ENCODE results near the gene CCDC27.

The CCDC27 gene

GRCh38 chr1:3735688-3736087 is 16.6 kb upstream of the CCDC27 start:
- Histone ChIP-seq H3K36me3 (ENCODE audit: control insufficient read depth in 5 of 5, insufficient read depth in 5 of 5, low read length in 5 of 5) (peaks cover 0 to 60% (median 40%) of the 10 kb centered on the region in 5 donors), H3K27me3 (ENCODE audit: control insufficient read depth in 5 of 5, insufficient read depth in 4 of 5, low read length in 5 of 5) (peaks cover 4 to 33% (median 20%) of the 10 kb centered on the region in 5 donors), H3K9me3 (ENCODE audit: control insufficient read depth in 5 of 5, low read length in 5 of 5) (no peaks in the 10 kb centered on the region), H3K27ac (ENCODE audit: low read depth, low read length) (no peak overlapping the region), H3K4me1 (ENCODE audit: control insufficient read depth in 5 of 5, insufficient read depth in 5 of 5, low read length in 5 of 5) (peaks cover 0 to 21% (median 6%) of the 10 kb centered on the region in 5 donors), H3K4me3 (ENCODE audit: low read depth in 1 of 5, low read length in 5 of 5) (no peak overlapping the region), H3K9ac (ENCODE audit: low read length in 5 of 5) (no peak overlapping the region)

- Histone ChIP-seq H3K4me1 (ENCODE audit: control insufficient read depth in 5 of 5, insufficient read depth in 5 of 5, low read length in 5 of 5) (peaks cover 0 to 21% (median 6%) of the 10 kb centered on the region in 5 donors), H3K27ac (ENCODE audit: low read depth, low read length) (no peak overlapping the region), H3K27me3 (ENCODE audit: control insufficient read depth in 5 of 5, insufficient read depth in 4 of 5, low read length in 5 of 5) (peaks cover 4 to 29% (median 17%) of the 10 kb centered on the region in 5 donors), H3K9ac (ENCODE audit: low read length in 5 of 5) (no peak overlapping the region), H3K9me3 (ENCODE audit: control insufficient read depth in 5 of 5, low read length in 5 of 5) (no peaks in the 10 kb centered on the region), H3K4me3 (ENCODE audit: low read depth in 1 of 5, low read length in 5 of 5) (no peak overlapping the region), H3K36me3 (ENCODE audit: control insufficient read depth in 5 of 5, insufficient read depth in 5 of 5, low read length in 5 of 5) (peaks cover 0 to 65% (median 44%) of the 10 kb centered on the region in 5 donors)
Measured at GRCh38 chr1:3736131-3736561, 16.1 kb upstream of the CCDC27 start.

- no peak overlapping the region for H3K27ac ChIP-seq (ENCODE audit: low read depth, low read length)
- no peak overlapping the region for H3K4me3 ChIP-seq (ENCODE audit: low read depth in 1 of 5, low read length in 5 of 5)
- no peaks in the 10 kb centered on the region for H3K9me3 ChIP-seq (ENCODE audit: control insufficient read depth in 5 of 5, low read length in 5 of 5)
- peaks cover 0 to 71% (median 49%) of the 10 kb centered on the region in 5 donors for H3K36me3 ChIP-seq (ENCODE audit: control insufficient read depth in 5 of 5, insufficient read depth in 5 of 5, low read length in 5 of 5)
- H3K27me3 ChIP-seq (ENCODE audit: control insufficient read depth in 5 of 5, insufficient read depth in 4 of 5, low read length in 5 of 5) = peaks cover 4 to 25% (median 15%) of the 10 kb centered on the region in 5 donors
- H3K9ac ChIP-seq (ENCODE audit: low read length in 5 of 5) = no peak overlapping the region
- H3K4me1 ChIP-seq (ENCODE audit: control insufficient read depth in 5 of 5, insufficient read depth in 5 of 5, low read length in 5 of 5) = peaks cover 0 to 16% (median 6%) of the 10 kb centered on the region in 5 donors
Measured at GRCh38 chr1:3736708-3737107, 15.5 kb upstream of the CCDC27 start.

- H3K27ac ChIP-seq (ENCODE audit: low read depth, low read length) = no peak overlapping the region
- H3K9me3 ChIP-seq (ENCODE audit: control insufficient read depth in 5 of 5, low read length in 5 of 5) = no peaks in the 10 kb centered on the region
- no peak overlapping the region for H3K4me3 ChIP-seq (ENCODE audit: low read depth in 1 of 5, low read length in 5 of 5)
- H3K9ac ChIP-seq (ENCODE audit: low read length in 5 of 5) = no peak overlapping the region
- peaks cover 0 to 6% (median 0%) of the 10 kb centered on the region in 5 donors for H3K27me3 ChIP-seq (ENCODE audit: control insufficient read depth in 5 of 5, insufficient read depth in 4 of 5, low read length in 5 of 5)
- H3K4me1 ChIP-seq (ENCODE audit: control insufficient read depth in 5 of 5, insufficient read depth in 5 of 5, low read length in 5 of 5) = peaks cover 0 to 5% (median 0%) of the 10 kb centered on the region in 5 donors
- peaks cover 0 to 86% (median 64%) of the 10 kb centered on the region in 5 donors for H3K36me3 ChIP-seq (ENCODE audit: control insufficient read depth in 5 of 5, insufficient read depth in 5 of 5, low read length in 5 of 5)
Measured at GRCh38 chr1:3738943-3739342, 13.3 kb upstream of the CCDC27 start.

GRCh38 chr1:3740042-3740441 is 12.2 kb upstream of the CCDC27 start:
- H3K36me3 ChIP-seq (ENCODE audit: control insufficient read depth in 5 of 5, insufficient read depth in 5 of 5, low read length in 5 of 5) = peaks cover 0 to 78% (median 64%) of the 10 kb centered on the region in 5 donors
- H3K27me3 ChIP-seq (ENCODE audit: control insufficient read depth in 5 of 5, insufficient read depth in 4 of 5, low read length in 5 of 5) = no peaks in the 10 kb centered on the region
- H3K27ac ChIP-seq (ENCODE audit: low read depth, low read length) = no peak overlapping the region
- H3K4me3 ChIP-seq (ENCODE audit: low read depth in 1 of 5, low read length in 5 of 5) = no peak overlapping the region
- peaks cover 0 to 8% (median 4%) of the 10 kb centered on the region in 5 donors for H3K4me1 ChIP-seq (ENCODE audit: control insufficient read depth in 5 of 5, insufficient read depth in 5 of 5, low read length in 5 of 5)
- H3K9me3 ChIP-seq (ENCODE audit: control insufficient read depth in 5 of 5, low read length in 5 of 5) = no peaks in the 10 kb centered on the region
- H3K9ac ChIP-seq (ENCODE audit: low read length in 5 of 5) = no peak overlapping the region

- no peaks in the 10 kb centered on the region for H3K27me3 ChIP-seq (ENCODE audit: control insufficient read depth in 5 of 5, insufficient read depth in 4 of 5, low read length in 5 of 5)
- no peak overlapping the region for H3K27ac ChIP-seq (ENCODE audit: low read depth, low read length)
- peaks cover 0 to 72% (median 64%) of the 10 kb centered on the region in 5 donors for H3K36me3 ChIP-seq (ENCODE audit: control insufficient read depth in 5 of 5, insufficient read depth in 5 of 5, low read length in 5 of 5)
- peaks cover 0 to 15% (median 9%) of the 10 kb centered on the region in 5 donors for H3K4me1 ChIP-seq (ENCODE audit: control insufficient read depth in 5 of 5, insufficient read depth in 5 of 5, low read length in 5 of 5)
- H3K9me3 ChIP-seq (ENCODE audit: control insufficient read depth in 5 of 5, low read length in 5 of 5) = no peaks in the 10 kb centered on the region
- H3K4me3 ChIP-seq (ENCODE audit: low read depth in 1 of 5, low read length in 5 of 5) = no peak overlapping the region
- H3K9ac ChIP-seq (ENCODE audit: low read length in 5 of 5) = no peak overlapping the region
Measured at GRCh38 chr1:3740752-3741151, 11.5 kb upstream of the CCDC27 start.

GRCh38 chr1:3741566-3742438 is 10.4 kb upstream of the CCDC27 start:
- Histone ChIP-seq H3K27ac (ENCODE audit: low read depth, low read length) (no peak overlapping the region), H3K9ac (ENCODE audit: low read length in 5 of 5) (no peak overlapping the region), H3K27me3 (ENCODE audit: control insufficient read depth in 5 of 5, insufficient read depth in 4 of 5, low read length in 5 of 5) (no peaks in the 10 kb centered on the region), H3K4me3 (ENCODE audit: low read depth in 1 of 5, low read length in 5 of 5) (no peak overlapping the region), H3K36me3 (ENCODE audit: control insufficient read depth in 5 of 5, insufficient read depth in 5 of 5, low read length in 5 of 5) (peaks cover 0 to 63% (median 53%) of the 10 kb centered on the region in 5 donors), H3K9me3 (ENCODE audit: control insufficient read depth in 5 of 5, low read length in 5 of 5) (no peaks in the 10 kb centered on the region), H3K4me1 (ENCODE audit: control insufficient read depth in 5 of 5, insufficient read depth in 5 of 5, low read length in 5 of 5) (peaks cover 0 to 26% (median 19%) of the 10 kb centered on the region in 5 donors)

GRCh38 chr1:3742439-3743298 is 9.6 kb upstream of the CCDC27 start:
- no peaks in the 10 kb centered on the region for H3K27me3 ChIP-seq (ENCODE audit: control insufficient read depth in 5 of 5, insufficient read depth in 4 of 5, low read length in 5 of 5)
- no peak overlapping the region for H3K27ac ChIP-seq (ENCODE audit: low read depth, low read length)
- H3K36me3 ChIP-seq (ENCODE audit: control insufficient read depth in 5 of 5, insufficient read depth in 5 of 5, low read length in 5 of 5) = peaks cover 0 to 56% (median 46%) of the 10 kb centered on the region in 5 donors
- H3K4me1 ChIP-seq (ENCODE audit: control insufficient read depth in 5 of 5, insufficient read depth in 5 of 5, low read length in 5 of 5) = peaks cover 0 to 31% (median 24%) of the 10 kb centered on the region in 5 donors
- H3K9ac ChIP-seq (ENCODE audit: low read length in 5 of 5) = no peak overlapping the region
- H3K4me3 ChIP-seq (ENCODE audit: low read depth in 1 of 5, low read length in 5 of 5) = no peak overlapping the region
- H3K9me3 ChIP-seq (ENCODE audit: control insufficient read depth in 5 of 5, low read length in 5 of 5) = no peaks in the 10 kb centered on the region

GRCh38 chr1:3743421-3743820 is 8.8 kb upstream of the CCDC27 start:
- Histone ChIP-seq H3K36me3 (ENCODE audit: control insufficient read depth in 5 of 5, insufficient read depth in 5 of 5, low read length in 5 of 5) (peaks cover 0 to 48% (median 38%) of the 10 kb centered on the region in 5 donors), H3K9ac (ENCODE audit: low read length in 5 of 5) (no peak overlapping the region), H3K4me3 (ENCODE audit: low read depth in 1 of 5, low read length in 5 of 5) (no peak overlapping the region), H3K9me3 (ENCODE audit: control insufficient read depth in 5 of 5, low read length in 5 of 5) (no peaks in the 10 kb centered on the region), H3K27me3 (ENCODE audit: control insufficient read depth in 5 of 5, insufficient read depth in 4 of 5, low read length in 5 of 5) (no peaks in the 10 kb centered on the region), H3K27ac (ENCODE audit: low read depth, low read length) (no peak overlapping the region), H3K4me1 (ENCODE audit: control insufficient read depth in 5 of 5, insufficient read depth in 5 of 5, low read length in 5 of 5) (peaks cover 2 to 34% (median 27%) of the 10 kb centered on the region in 5 donors)
